NCI-H2171 treated with DMSO at 0.1 percent for 48 hours (cell line): Measurements from ENCODE around the gene IL17C.
"Not testable (repeated sequence)": the region's sequence is repeated elsewhere in the genome, so short reads cannot be mapped to it uniquely, and the experiment has no call there.

ENCODE experiments used
- DNase-seq: peaks from one replicate; lab custom pipeline; 2025; lab: John Stamatoyannopoulos, UW

IL17C gene

GRCh38 chr16:88658714-88659113, 20.3 kb downstream of the IL17C start:
- DNase-seq: peak; percentile 40

- DNase-seq: no peak
These were observed 20.8 kb downstream of the IL17C start for GRCh38 chr16:88659160-88659559.

GRCh38 chr16:88661468-88661867, 23.1 kb downstream of the IL17C start:
- no peak for DNase-seq

GRCh38 chr16:88662222-88662842, 24.0 kb downstream of the IL17C start:
- no peak for DNase-seq

- peak; percentile 94 for DNase-seq
These were observed 24.7 kb downstream of the IL17C start, which contains the start of gene MVD for GRCh38 chr16:88662843-88663606. Gene MVD (minus strand): TSS chr16:88663091. CDS start chr16:88663080, 11 bp downstream.

- DNase-seq: no peak
These were observed 26.8 kb downstream of the IL17C start for GRCh38 chr16:88665148-88665547.

GRCh38 chr16:88665570-88665969, 27.2 kb downstream of the IL17C start:
- no peak for DNase-seq

- no peak for DNase-seq
These were observed 29.1 kb downstream of the IL17C start for GRCh38 chr16:88667461-88667860.

- not testable (repeated sequence) for DNase-seq
These were observed 31.1 kb downstream of the IL17C start for GRCh38 chr16:88669493-88669892.

GRCh38 chr16:88669980-88670379, 31.6 kb downstream of the IL17C start:
- no peak for DNase-seq

- DNase-seq: no peak
These were observed 33.4 kb downstream of the IL17C start for GRCh38 chr16:88671806-88672205.

- DNase-seq: no peak
These were observed 34.4 kb downstream of the IL17C start for GRCh38 chr16:88672776-88673175.

GRCh38 chr16:88673716-88674379, 35.5 kb downstream of the IL17C start:
- DNase-seq: no peak

- no peak for DNase-seq
These were observed 38.3 kb downstream of the IL17C start for GRCh38 chr16:88676502-88677242.

GRCh38 chr16:88677721-88678120, 39.3 kb downstream of the IL17C start:
- DNase-seq: no peak

GRCh38 chr16:88678224-88678979, 40.0 kb downstream of the IL17C start:
- no peak for DNase-seq

GRCh38 chr16:88680554-88681083, 42.2 kb downstream of the IL17C start:
- DNase-seq: no peak

- no peak for DNase-seq
These were observed 42.8 kb downstream of the IL17C start for GRCh38 chr16:88681084-88681680.

GRCh38 chr16:88681709-88682451, 43.5 kb downstream of the IL17C start:
- no peak for DNase-seq

- no peak for DNase-seq
These were observed 46.3 kb downstream of the IL17C start for GRCh38 chr16:88684569-88685155.
